Neuron (in vitro differentiated cells): ENCODE measurements around the gene CPNE5.

ENCODE experiments used
- H2AFZ ChIP-seq: one replicate; pipeline ENCODE4 v1.6.1; 2013; ENCODE audit warnings: low read depth, mild to moderate bottlenecking, inconsistent platforms, low read length, moderate library complexity
- H3K27me3 ChIP-seq: one replicate; pipeline ENCODE4 v1.6.1; 2013; ENCODE audit warnings: low read length; ENCODE audit not compliant: insufficient read depth
- H3K36me3 ChIP-seq: one replicate; pipeline ENCODE4 v1.6.1; 2013; ENCODE audit warnings: low read length; ENCODE audit not compliant: insufficient read depth
- H3K4me1 ChIP-seq: one replicate; pipeline ENCODE4 v1.6.1; 2013; ENCODE audit warnings: low read length; ENCODE audit not compliant: insufficient read depth
- H3K4me3 ChIP-seq: 2 replicates; pipeline ENCODE4 v1.5.1; 2013; ENCODE audit warnings: mild to moderate bottlenecking, low read length, moderate library complexity
- H3K9me3 ChIP-seq: one replicate; pipeline ENCODE4 v1.6.1; 2013; ENCODE audit warnings: low read length

Gene CPNE5

DNA sequence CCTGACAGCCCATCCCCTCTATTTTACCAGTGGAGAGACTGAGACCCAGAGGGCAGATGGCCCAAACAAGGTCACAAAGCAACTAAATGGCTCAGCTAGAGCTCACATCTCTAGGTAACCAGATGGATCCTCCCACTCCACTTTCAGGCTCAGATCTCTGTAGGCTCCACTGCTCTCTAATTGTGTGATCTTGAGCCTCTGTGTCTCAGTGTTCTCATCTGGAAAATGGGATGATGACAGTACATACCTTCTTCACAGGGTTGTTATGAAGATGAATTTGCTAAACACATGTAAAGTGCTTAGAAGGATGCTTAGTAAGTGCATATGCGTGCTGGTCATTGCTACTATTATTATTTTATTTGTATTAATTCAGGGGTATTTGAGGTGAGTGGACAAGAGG lies 101.1 kb downstream of the CPNE5 start:
- no peaks in the 10 kb centered on the region for H3K36me3 ChIP-seq
- no peak overlapping the region for H3K4me3 ChIP-seq
- H2AFZ ChIP-seq: no peak overlapping the region
- no peaks in the 10 kb centered on the region for H3K9me3 ChIP-seq
- no peaks in the 10 kb centered on the region for H3K4me1 ChIP-seq
- peaks cover 22% of the 10 kb centered on the region for H3K27me3 ChIP-seq

GRCh38 chr6:36737043-36737785 lies 102.0 kb downstream of the CPNE5 start:
- H3K4me3 ChIP-seq: no peak overlapping the region
- H3K4me1 ChIP-seq: no peaks in the 10 kb centered on the region
- H3K27me3 ChIP-seq: peaks cover 22% of the 10 kb centered on the region
- H3K36me3 ChIP-seq: no peaks in the 10 kb centered on the region
- H2AFZ ChIP-seq: no peak overlapping the region
- H3K9me3 ChIP-seq: no peaks in the 10 kb centered on the region

GRCh38 chr6:36735110-36736071 lies 103.9 kb downstream of the CPNE5 start:
- Histone ChIP-seq H3K4me1 (no peaks in the 10 kb centered on the region), H3K27me3 (peaks cover 32% of the 10 kb centered on the region), H3K36me3 (no peaks in the 10 kb centered on the region), H3K4me3 (no peak overlapping the region), H2AFZ (no peak overlapping the region), H3K9me3 (no peaks in the 10 kb centered on the region)

- H3K36me3 ChIP-seq: no peaks in the 10 kb centered on the region
- H3K27me3 ChIP-seq: peaks cover 28% of the 10 kb centered on the region
- H2AFZ ChIP-seq: no peak overlapping the region
- H3K9me3 ChIP-seq: no peaks in the 10 kb centered on the region
- H3K4me1 ChIP-seq: no peaks in the 10 kb centered on the region
- H3K4me3 ChIP-seq: no peak overlapping the region
Measured at GRCh38 chr6:36734486-36735060, 104.7 kb downstream of the CPNE5 start.

DNA sequence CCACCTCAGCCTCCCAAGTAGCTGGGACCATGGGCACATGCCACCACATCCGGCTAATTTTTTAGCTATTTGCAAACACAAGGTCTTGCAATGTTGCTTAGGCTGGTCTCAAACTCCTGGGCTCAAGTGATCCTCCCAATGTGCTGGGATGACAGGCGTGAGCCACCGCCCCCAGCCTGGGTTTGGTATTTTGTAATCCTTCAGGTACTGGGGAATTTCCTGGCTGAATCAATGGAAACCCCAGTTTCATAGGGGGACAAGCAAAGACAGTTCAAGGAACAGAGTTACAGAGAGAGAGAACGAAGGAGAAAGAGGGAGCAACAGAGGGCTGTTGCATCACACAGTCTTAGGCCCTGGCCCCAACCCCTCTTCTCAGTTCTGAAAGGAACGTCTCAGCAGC lies 105.9 kb downstream of the CPNE5 start:
- peaks cover 19% of the 10 kb centered on the region for H3K27me3 ChIP-seq
- H3K4me3 ChIP-seq: no peak overlapping the region
- no peaks in the 10 kb centered on the region for H3K9me3 ChIP-seq
- H3K4me1 ChIP-seq: no peaks in the 10 kb centered on the region
- H2AFZ ChIP-seq: no peak overlapping the region
- no peaks in the 10 kb centered on the region for H3K36me3 ChIP-seq

GRCh38 chr6:36731622-36732310 lies 107.5 kb downstream of the CPNE5 start:
- no peak overlapping the region for H2AFZ ChIP-seq

DNA sequence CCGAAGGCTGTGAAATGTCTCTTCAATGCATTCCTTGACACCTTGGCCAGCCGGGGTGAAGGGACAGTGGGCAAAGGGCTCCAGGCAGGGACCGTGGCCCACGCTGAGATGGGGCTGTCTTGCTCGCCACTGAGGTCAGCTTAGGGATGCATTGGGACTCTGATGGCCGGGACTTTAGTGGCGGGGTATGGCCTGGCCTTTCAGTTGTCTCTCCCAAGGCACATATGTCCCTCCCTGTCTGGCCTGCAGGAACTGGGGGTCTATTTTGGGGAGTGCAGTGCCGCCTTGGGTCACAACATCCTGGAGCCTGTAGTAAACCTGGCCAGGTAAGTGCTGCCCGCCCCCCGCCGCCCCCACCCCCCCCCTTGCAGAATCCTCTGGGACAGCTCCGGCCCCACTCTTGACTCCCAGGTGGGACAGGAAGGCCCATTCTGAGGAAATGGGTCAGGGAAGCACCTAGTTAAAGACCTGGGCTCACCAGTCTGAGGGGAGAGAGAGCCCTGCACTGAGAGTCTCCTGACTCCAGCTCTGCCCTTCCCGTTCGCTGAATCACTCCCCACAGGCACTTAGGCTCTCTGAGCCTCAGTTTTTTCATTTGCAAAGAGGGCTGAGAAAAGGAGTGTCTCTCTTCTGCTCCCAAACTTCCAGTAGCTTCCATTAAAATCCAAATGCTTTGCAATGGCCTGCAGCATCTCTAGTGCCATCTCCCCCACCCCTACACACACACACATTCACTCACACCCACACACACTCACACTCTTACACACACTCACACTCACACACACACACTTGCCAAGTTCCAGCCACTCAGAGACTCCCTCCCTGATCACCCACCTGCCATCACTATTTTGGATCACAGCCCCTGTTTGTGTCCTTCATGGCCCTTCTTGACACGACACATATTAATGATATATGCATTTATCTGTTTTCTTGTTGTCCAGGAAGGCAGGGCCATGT lies 108.5 kb downstream of the CPNE5 start:
- Histone ChIP-seq H3K9me3 (no peaks in the 10 kb centered on the region), H2AFZ (no peak overlapping the region), H3K4me1 (peaks cover under 1% of the 10 kb centered on the region), H3K4me3 (no peak overlapping the region), H3K36me3 (no peaks in the 10 kb centered on the region), H3K27me3 (peaks cover 19% of the 10 kb centered on the region)

More at GRCh38 chr6:36731622-36732310, 107.5 kb downstream of the CPNE5 start:
- Histone ChIP-seq H3K27me3 (peaks cover 19% of the 10 kb centered on the region), H3K4me1 (no peaks in the 10 kb centered on the region), H3K4me3 (no peak overlapping the region), H3K36me3 (no peaks in the 10 kb centered on the region), H3K9me3 (no peaks in the 10 kb centered on the region)

DNA sequence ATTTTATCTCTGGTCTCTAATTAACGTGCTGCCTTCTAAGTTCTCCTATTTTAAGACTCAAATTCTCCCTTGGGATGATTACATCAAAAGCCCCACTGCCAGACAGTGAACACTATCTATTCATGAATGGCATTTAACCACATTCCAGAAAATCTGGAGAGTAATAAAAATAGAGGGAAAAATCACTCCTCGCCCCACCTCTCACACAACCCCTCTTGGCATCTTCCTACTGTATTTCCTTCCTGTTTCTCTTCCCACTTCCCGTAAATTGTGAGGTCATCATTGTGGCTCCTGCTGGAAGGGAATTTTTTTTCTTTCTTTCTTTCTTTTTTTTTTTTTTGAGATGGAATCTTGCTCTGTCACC lies 110.1 kb downstream of the CPNE5 start:
- Histone ChIP-seq H3K27me3 (peaks cover 10% of the 10 kb centered on the region), H3K36me3 (no peaks in the 10 kb centered on the region), H3K4me3 (no peak overlapping the region), H3K9me3 (no peaks in the 10 kb centered on the region), H2AFZ (no peak overlapping the region), H3K4me1 (peaks cover 12% of the 10 kb centered on the region)

DNA sequence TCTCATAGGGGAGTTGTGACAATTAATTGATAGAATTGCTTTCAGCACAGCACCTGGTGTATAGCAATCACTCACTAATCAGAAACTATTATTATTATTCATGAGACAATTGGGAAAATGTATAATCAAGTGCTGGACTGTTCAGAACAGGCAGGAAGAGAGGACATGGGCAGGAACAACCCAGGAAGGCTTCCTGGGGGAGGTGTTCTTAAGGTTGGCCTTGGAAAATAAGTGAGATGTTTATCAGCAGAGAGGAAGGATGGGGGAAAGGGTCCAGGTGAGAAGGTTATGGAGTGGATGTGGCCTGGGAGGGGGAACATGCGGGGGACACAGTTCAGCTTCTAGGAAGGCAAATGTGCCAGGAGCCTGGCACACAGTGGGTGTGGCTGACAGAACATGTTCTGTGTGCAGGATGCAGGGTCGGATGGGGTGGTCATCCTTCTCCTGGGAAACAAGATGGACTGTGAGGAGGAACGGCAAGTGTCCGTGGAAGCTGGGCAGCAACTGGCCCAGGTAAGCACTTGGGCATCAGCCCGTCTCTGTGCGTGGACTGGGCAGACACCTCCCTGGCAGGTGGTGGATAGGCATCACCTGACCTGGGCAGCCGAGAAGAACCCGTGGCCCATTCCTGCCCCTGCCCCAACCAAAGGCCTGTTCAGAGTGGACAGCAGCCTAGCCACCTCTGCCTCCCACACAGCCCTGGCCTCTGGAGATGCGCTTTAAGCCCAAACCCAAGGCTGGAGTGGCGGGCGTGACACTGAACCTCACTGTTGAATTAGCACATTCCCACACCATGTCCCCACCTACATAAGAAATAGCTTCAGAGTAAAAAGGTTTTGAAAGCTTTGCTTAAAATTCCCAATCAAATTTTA lies 110.7 kb downstream of the CPNE5 start:
- H3K9me3 ChIP-seq: no peaks in the 10 kb centered on the region
- peaks cover 12% of the 10 kb centered on the region for H3K4me1 ChIP-seq
- H2AFZ ChIP-seq: no peak overlapping the region
- H3K4me3 ChIP-seq: no peak overlapping the region
- H3K27me3 ChIP-seq: peaks cover 10% of the 10 kb centered on the region
- H3K36me3 ChIP-seq: no peaks in the 10 kb centered on the region

DNA sequence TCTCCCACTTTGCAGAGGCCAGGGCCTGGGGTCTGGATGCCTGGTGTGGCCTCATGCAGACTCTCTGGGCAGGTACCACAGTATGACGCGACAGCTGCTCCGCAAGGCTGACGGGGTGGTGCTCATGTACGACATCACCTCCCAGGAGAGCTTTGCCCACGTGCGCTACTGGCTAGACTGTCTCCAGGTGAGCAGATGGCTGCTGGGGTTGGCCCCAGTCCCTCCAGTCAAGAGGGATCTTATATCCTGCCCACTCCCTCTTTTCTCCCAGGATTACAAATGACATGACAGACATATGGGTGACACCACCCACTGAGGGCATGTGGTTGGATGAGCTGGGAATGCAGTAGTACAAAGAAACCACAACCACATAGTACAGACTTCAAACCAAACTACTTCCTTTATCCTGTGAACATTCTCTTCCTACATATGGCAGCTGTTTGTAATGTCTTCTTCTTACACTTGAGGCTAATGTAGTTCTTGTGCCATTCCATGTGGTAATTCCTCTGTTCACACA lies 111.7 kb downstream of the CPNE5 start:
- Histone ChIP-seq H3K9me3 (no peaks in the 10 kb centered on the region), H3K36me3 (no peaks in the 10 kb centered on the region), H3K27me3 (peaks cover 10% of the 10 kb centered on the region), H3K4me1 (peaks cover 12% of the 10 kb centered on the region), H2AFZ (no peak overlapping the region), H3K4me3 (no peak overlapping the region)

GRCh38 chr6:36725581-36725980 lies 113.7 kb downstream of the CPNE5 start:
- Histone ChIP-seq H3K27me3 (no peaks in the 10 kb centered on the region), H2AFZ (no peak overlapping the region), H3K4me1 (peaks cover 12% of the 10 kb centered on the region), H3K9me3 (no peaks in the 10 kb centered on the region), H3K36me3 (no peaks in the 10 kb centered on the region), H3K4me3 (no peak overlapping the region)
